Measurements from ENCODE around the gene LRRC2. TPM values are rescaled to one million over a fixed set of nuclear protein-coding genes. Genes with fewer than 3 reads are reported as not detected.

Gene LRRC2
- total and polyA plus RNA-seq, 9 donors: 3.9 to 9.3 (median 6.2) TPM

GRCh38 chr3:46542344-46542743 lies 23.8 kb downstream of the LRRC2 start:
- Histone ChIP-seq H3K4me3 (no peak overlapping the region), H3K9me3 (no peaks in the 10 kb centered on the region), H3K4me1 (ENCODE audit: insufficient read depth) (no peaks in the 10 kb centered on the region), H3K36me3 (no peaks in the 10 kb centered on the region), H3K27me3 (no peaks in the 10 kb centered on the region), H3K27ac (no peak overlapping the region)
- intact Hi-C loops (cut with DNase I): no loop called here
- 88 to 96% (median 94%) methylated on average over 2 of the region's 2 CpGs for WGBS, 3 donors
- TF ChIP-seq CTCF (IDR thresholded peaks at IDR 0.05) (no peak), EP300 (IDR thresholded peaks at IDR 0.05) (no peak), POLR2A (IDR thresholded peaks at IDR 0.05) (no peak)
- no peak for DNase-seq

GRCh38 chr3:46541835-46542234 lies 24.3 kb downstream of the LRRC2 start:
- TF ChIP-seq CTCF (IDR thresholded peaks at IDR 0.05) (no peak), EP300 (IDR thresholded peaks at IDR 0.05) (no peak), POLR2A (IDR thresholded peaks at IDR 0.05) (no peak)
- Histone ChIP-seq H3K4me1 (ENCODE audit: insufficient read depth) (no peaks in the 10 kb centered on the region), H3K27ac (no peak overlapping the region), H3K27me3 (no peaks in the 10 kb centered on the region), H3K4me3 (no peak overlapping the region), H3K9me3 (no peaks in the 10 kb centered on the region), H3K36me3 (no peaks in the 10 kb centered on the region)
- DNase-seq: no peak
- intact Hi-C loops (cut with DNase I): no loop called here
- WGBS, 3 donors: 89 to 92% (median 92%) methylated on average over 1 of the region's 1 CpG

- no peaks in the 10 kb centered on the region for H3K9me3 ChIP-seq
- no peak for DNase-seq
- TF ChIP-seq CTCF (IDR thresholded peaks at IDR 0.05) (no peak), POLR2A (IDR thresholded peaks at IDR 0.05) (no peak), EP300 (IDR thresholded peaks at IDR 0.05) (no peak)
- H3K4me1 ChIP-seq (ENCODE audit: insufficient read depth): no peaks in the 10 kb centered on the region
- no peak overlapping the region for H3K27ac ChIP-seq
- intact Hi-C loops (cut with DNase I): no loop called here
- no peaks in the 10 kb centered on the region for H3K36me3 ChIP-seq
- H3K4me3 ChIP-seq: no peak overlapping the region
- H3K27me3 ChIP-seq: no peaks in the 10 kb centered on the region
- WGBS, 3 donors: 88 to 93% (median 93%) methylated on average over 4 of the region's 4 CpGs
These were observed 25.6 kb downstream of the LRRC2 start for GRCh38 chr3:46540550-46540949.

GRCh38 chr3:46539443-46540005 lies 26.6 kb downstream of the LRRC2 start:
- no peak overlapping the region for H3K4me3 ChIP-seq
- H3K27ac ChIP-seq: no peak overlapping the region
- no peaks in the 10 kb centered on the region for H3K27me3 ChIP-seq
- no peaks in the 10 kb centered on the region for H3K4me1 ChIP-seq (ENCODE audit: insufficient read depth)
- intact Hi-C loops (cut with DNase I): no loop called here
- WGBS, 3 donors: 91 to 95% (median 94%) methylated on average over 9 of the region's 9 CpGs
- H3K36me3 ChIP-seq: no peaks in the 10 kb centered on the region
- DNase-seq: no peak
- no peak for TF ChIP-seq POLR2A (IDR thresholded peaks at IDR 0.05)
- TF ChIP-seq EP300 (IDR thresholded peaks at IDR 0.05): no peak
- TF ChIP-seq CTCF (IDR thresholded peaks at IDR 0.05): no peak
- H3K9me3 ChIP-seq: no peaks in the 10 kb centered on the region
